ENCODE data around the gene TRIM9. TPM values are rescaled to one million over a fixed set of nuclear protein-coding genes. Genes with fewer than 3 reads are reported as not detected.

TRIM9 gene
- total RNA-seq, 1 donor from 2014 or later = 19.7 TPM

GRCh38 chr14:50953502-50953901 lies 141.4 kb downstream of the TRIM9 start:
- Mint-ChIP-seq H3K4me1 (peaks cover 13% of the 10 kb centered on the region), H3K27ac (ENCODE audit: unreplicated experiment) (no peak overlapping the region), H3K36me3 (ENCODE audit: low read depth) (no peaks in the 10 kb centered on the region), H3K4me3 (no peak overlapping the region), H3K9me3 (no peaks in the 10 kb centered on the region), H3K27me3 (ENCODE audit: low read depth) (peaks cover 2% of the 10 kb centered on the region)
- TF ChIP-seq, protein P1, sequence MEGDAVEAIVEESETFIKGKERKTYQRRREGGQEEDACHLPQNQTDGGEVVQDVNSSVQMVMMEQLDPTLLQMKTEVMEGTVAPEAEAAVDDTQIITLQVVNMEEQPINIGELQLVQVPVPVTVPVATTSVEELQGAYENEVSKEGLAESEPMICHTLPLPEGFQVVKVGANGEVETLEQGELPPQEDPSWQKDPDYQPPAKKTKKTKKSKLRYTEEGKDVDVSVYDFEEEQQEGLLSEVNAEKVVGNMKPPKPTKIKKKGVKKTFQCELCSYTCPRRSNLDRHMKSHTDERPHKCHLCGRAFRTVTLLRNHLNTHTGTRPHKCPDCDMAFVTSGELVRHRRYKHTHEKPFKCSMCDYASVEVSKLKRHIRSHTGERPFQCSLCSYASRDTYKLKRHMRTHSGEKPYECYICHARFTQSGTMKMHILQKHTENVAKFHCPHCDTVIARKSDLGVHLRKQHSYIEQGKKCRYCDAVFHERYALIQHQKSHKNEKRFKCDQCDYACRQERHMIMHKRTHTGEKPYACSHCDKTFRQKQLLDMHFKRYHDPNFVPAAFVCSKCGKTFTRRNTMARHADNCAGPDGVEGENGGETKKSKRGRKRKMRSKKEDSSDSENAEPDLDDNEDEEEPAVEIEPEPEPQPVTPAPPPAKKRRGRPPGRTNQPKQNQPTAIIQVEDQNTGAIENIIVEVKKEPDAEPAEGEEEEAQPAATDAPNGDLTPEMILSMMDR (conservative IDR thresholded peaks at IDR 0.05) = no peak
- no peak for DNase-seq (ENCODE audit: low read depth, low spot score)

DNA sequence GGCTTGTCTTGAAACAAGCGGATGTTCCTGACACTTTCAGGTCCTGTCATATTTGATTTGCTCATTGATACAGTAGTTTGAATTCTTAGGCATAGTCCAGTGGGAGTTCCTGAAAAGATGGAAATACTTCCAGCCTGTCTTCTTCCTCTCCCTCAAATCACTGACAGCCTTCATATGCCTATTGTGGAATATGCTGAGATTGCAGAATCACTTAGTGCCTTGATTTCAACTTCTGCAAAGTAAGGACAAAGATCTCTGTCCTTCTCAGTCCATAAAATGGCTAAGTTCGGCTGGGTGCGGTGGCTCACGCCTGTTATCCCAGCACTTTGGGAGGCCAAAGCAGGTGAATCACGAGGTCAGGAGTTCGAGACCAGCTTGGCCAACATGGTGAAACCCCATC lies 143.9 kb downstream of the TRIM9 start:
- peaks cover 2% of the 10 kb centered on the region for H3K36me3 Mint-ChIP-seq (ENCODE audit: low read depth)
- peaks cover 2% of the 10 kb centered on the region for H3K27me3 Mint-ChIP-seq (ENCODE audit: low read depth)
- TF ChIP-seq, protein P1 (conservative IDR thresholded peaks at IDR 0.05) = no peak
- H3K9me3 Mint-ChIP-seq = no peaks in the 10 kb centered on the region
- DNase-seq (ENCODE audit: low read depth, low spot score) = no peak
- no peak overlapping the region for H3K27ac Mint-ChIP-seq (ENCODE audit: unreplicated experiment)
- H3K4me1 Mint-ChIP-seq = peaks cover 28% of the 10 kb centered on the region
- H3K4me3 Mint-ChIP-seq = no peak overlapping the region

GRCh38 chr14:50948205-50948604 lies 146.7 kb downstream of the TRIM9 start:
- H3K9me3 Mint-ChIP-seq = no peaks in the 10 kb centered on the region
- H3K4me3 Mint-ChIP-seq = no peak overlapping the region
- H3K27me3 Mint-ChIP-seq (ENCODE audit: low read depth) = peaks cover 11% of the 10 kb centered on the region
- TF ChIP-seq, protein P1 (conservative IDR thresholded peaks at IDR 0.05) = no peak
- peaks cover 2% of the 10 kb centered on the region for H3K36me3 Mint-ChIP-seq (ENCODE audit: low read depth)
- peaks cover 29% of the 10 kb centered on the region for H3K4me1 Mint-ChIP-seq
- no peak overlapping the region for H3K27ac Mint-ChIP-seq (ENCODE audit: unreplicated experiment)
- no peak for DNase-seq (ENCODE audit: low read depth, low spot score)

DNA sequence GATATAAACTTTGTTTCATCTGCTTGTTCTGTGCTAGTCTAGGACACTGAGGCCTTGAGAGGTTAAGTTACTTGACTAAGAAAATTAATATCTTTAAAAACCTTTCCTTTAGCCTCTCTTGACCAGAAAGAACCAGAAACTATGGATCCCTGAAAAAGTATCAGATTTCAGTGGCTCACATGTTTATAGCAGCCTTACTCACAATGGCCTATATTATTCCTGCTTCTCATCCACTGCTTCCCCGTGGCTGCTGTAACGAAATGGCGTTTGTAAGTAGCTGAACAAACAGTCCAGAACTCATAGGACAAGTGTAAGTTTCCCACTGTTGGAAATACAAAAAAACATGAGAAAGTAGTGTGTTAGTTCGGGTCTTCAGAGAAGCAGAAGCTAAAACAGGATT lies 147.5 kb downstream of the TRIM9 start:
- H3K27ac Mint-ChIP-seq (ENCODE audit: unreplicated experiment) = peak overlapping the region; percentile 85
- H3K9me3 Mint-ChIP-seq = no peaks in the 10 kb centered on the region
- H3K27me3 Mint-ChIP-seq (ENCODE audit: low read depth) = peaks cover 9% of the 10 kb centered on the region
- TF ChIP-seq, protein P1 (conservative IDR thresholded peaks at IDR 0.05) = no peak
- DNase-seq (ENCODE audit: low read depth, low spot score) = no peak
- H3K4me1 Mint-ChIP-seq = peaks cover 33% of the 10 kb centered on the region
- peak overlapping the region; percentile 6 for H3K4me3 Mint-ChIP-seq
- H3K36me3 Mint-ChIP-seq (ENCODE audit: low read depth) = peaks cover 2% of the 10 kb centered on the region

GRCh38 chr14:50946234-50946935 lies 148.5 kb downstream of the TRIM9 start:
- Mint-ChIP-seq H3K4me1 (peaks cover 33% of the 10 kb centered on the region), H3K4me3 (peak overlapping the region; percentile 64), H3K9me3 (no peaks in the 10 kb centered on the region), H3K36me3 (ENCODE audit: low read depth) (peaks cover 2% of the 10 kb centered on the region), H3K27me3 (ENCODE audit: low read depth) (peaks cover 9% of the 10 kb centered on the region), H3K27ac (ENCODE audit: unreplicated experiment) (no peak overlapping the region)
- TF ChIP-seq, protein P1 (conservative IDR thresholded peaks at IDR 0.05) = no peak
- no peak for DNase-seq (ENCODE audit: low read depth, low spot score)
